HPDE6-E6E7 (cell line): ENCODE measurements around the gene GNAO1.
A peak's percentile ranks its signal among the peaks of the same experiment; 100 is the strongest.

Source experiments
- DNase-seq: peaks from one replicate; pipeline ENCODE4 v3.0.0; 2011; ENCODE audit warnings: missing footprints; ENCODE audit errors: extremely low spot score

GNAO1 gene

GRCh38 chr16:56312556-56312955 is 121.3 kb downstream of the GNAO1 start:
- no peak for DNase-seq

GRCh38 chr16:56314244-56314850 is 123.1 kb downstream of the GNAO1 start:
- no peak for DNase-seq

- DNase-seq, result no peak
Measured at GRCh38 chr16:56315955-56316354, 124.7 kb downstream of the GNAO1 start.

GRCh38 chr16:56316545-56316944 is 125.3 kb downstream of the GNAO1 start:
- no peak for DNase-seq

GRCh38 chr16:56317998-56318826 is 126.9 kb downstream of the GNAO1 start:
- DNase-seq, result peak; percentile 90

GRCh38 chr16:56318827-56319140 is 127.5 kb downstream of the GNAO1 start:
- DNase-seq, result no peak

- no peak for DNase-seq
Measured at GRCh38 chr16:56319376-56319775, 128.1 kb downstream of the GNAO1 start.

GRCh38 chr16:56320056-56320455 is 128.8 kb downstream of the GNAO1 start:
- no peak for DNase-seq

GRCh38 chr16:56320811-56321558 is 129.7 kb downstream of the GNAO1 start:
- no peak for DNase-seq

GRCh38 chr16:56321571-56321970 is 130.3 kb downstream of the GNAO1 start:
- DNase-seq, result no peak

- peak; percentile 96 for DNase-seq
Measured at GRCh38 chr16:56324406-56324805, 133.1 kb downstream of the GNAO1 start.

GRCh38 chr16:56325956-56326355 is 134.7 kb downstream of the GNAO1 start:
- no peak for DNase-seq

- no peak for DNase-seq
Measured at GRCh38 chr16:56327071-56327928, 136.0 kb downstream of the GNAO1 start.

- DNase-seq, result no peak
Measured at GRCh38 chr16:56327929-56328258, 136.6 kb downstream of the GNAO1 start.

GRCh38 chr16:56328276-56329022 is 137.2 kb downstream of the GNAO1 start:
- no peak for DNase-seq

- no peak for DNase-seq
Measured at GRCh38 chr16:56329887-56330286, 138.6 kb downstream of the GNAO1 start.

- no peak for DNase-seq
Measured at GRCh38 chr16:56330476-56330875, 139.2 kb downstream of the GNAO1 start.

- no peak for DNase-seq
Measured at GRCh38 chr16:56331399-56331798, 140.1 kb downstream of the GNAO1 start.

GRCh38 chr16:56331915-56332314 is 140.6 kb downstream of the GNAO1 start:
- no peak for DNase-seq

GRCh38 chr16:56332464-56333079 is 141.3 kb downstream of the GNAO1 start:
- DNase-seq, result no peak

- no peak for DNase-seq
Measured at GRCh38 chr16:56334761-56335160, 143.5 kb downstream of the GNAO1 start.
